ENCODE results near the gene GLYATL1.
"Not testable (repeated sequence)": the region's sequence is repeated elsewhere in the genome, so short reads cannot be mapped to it uniquely, and the experiment has no call there.

The GLYATL1 gene

GRCh38 chr11:59000003-59000402 lies 60.7 kb downstream of the GLYATL1 start:
- no peak for DNase-seq

GRCh38 chr11:59002006-59002405 lies 62.7 kb downstream of the GLYATL1 start:
- not testable (repeated sequence) for DNase-seq

Data from activated CD4-positive, alpha-beta T cell treated with anti-CD3 and anti-CD28 coated beads for 48 hours (primary cell).